ENCODE data around the gene ANKRD13A.
A peak's percentile ranks its signal among the peaks of the same experiment; 100 is the strongest.

Gene ANKRD13A

GRCh38 chr12:109998904-109999648 is at the start of gene ANKRD13A:
TSS of gene ANKRD13A (plus strand) at chr12:109999430. CDS start at chr12:109999689, 259 bp downstream.
- peak; percentile 88 for DNase-seq

- no peak for DNase-seq
Observed at GRCh38 chr12:109950625-109951024, 48.6 kb upstream of the ANKRD13A start.

- DNase-seq: no peak
Observed at GRCh38 chr12:109951136-109951535, 48.1 kb upstream of the ANKRD13A start.

DNA sequence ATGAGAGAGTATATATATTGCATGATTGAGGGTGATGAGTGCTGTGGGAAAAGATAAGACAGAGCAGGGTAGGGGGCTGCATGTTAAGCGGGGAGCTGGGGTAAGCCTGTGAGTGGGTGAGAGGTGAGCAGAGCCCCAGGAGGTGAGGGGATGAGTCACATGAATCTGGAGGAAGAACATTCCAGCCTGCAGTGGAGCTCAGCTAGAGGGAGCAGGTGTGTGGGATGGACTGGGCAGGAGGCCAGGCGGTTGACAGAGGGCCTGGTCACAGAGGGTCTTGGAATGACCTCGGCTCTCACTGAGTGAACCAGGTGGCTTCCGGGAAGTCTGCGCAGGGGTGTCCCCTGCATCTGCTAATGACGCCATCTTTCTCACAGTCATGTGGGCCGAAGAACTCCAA is 47.5 kb upstream of the ANKRD13A start:
- DNase-seq: peak; percentile 11

GRCh38 chr12:109952160-109952858 is 46.9 kb upstream of the ANKRD13A start:
- no peak for DNase-seq

- no peak for DNase-seq
Observed at GRCh38 chr12:109952873-109953272, 46.4 kb upstream of the ANKRD13A start.

- no peak for DNase-seq
Observed at GRCh38 chr12:109953656-109954055, 45.6 kb upstream of the ANKRD13A start.

- DNase-seq: no peak
Observed at GRCh38 chr12:109958374-109958773, 40.9 kb upstream of the ANKRD13A start.

- DNase-seq: no peak
Observed at GRCh38 chr12:109959411-109960093, 39.7 kb upstream of the ANKRD13A start.

- DNase-seq: no peak
Observed at GRCh38 chr12:109961201-109961600, 38.0 kb upstream of the ANKRD13A start.

DNA sequence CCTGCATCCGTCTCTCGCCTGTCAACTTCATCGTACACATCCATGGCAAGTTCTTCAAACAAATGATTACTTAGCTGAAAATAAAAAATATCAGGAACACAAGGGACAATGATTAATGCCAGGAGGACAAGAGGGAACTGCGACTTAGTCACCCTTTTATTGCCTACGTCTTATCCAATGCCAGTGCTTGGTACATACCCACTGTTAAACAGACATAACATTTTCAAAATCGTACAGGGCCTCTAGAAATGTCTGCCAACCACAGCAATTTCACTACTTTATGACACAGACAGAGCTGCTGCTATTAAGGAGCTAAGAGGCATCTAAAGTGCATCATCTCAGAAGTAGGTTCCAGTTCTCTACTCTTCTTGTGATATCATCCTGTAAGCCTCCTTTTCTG is 37.6 kb upstream of the ANKRD13A start:
- DNase-seq: no peak

- peak; percentile 18 for DNase-seq
Observed at GRCh38 chr12:109962398-109962797, 36.8 kb upstream of the ANKRD13A start.

- DNase-seq: no peak
Observed at GRCh38 chr12:109963330-109963729, 35.9 kb upstream of the ANKRD13A start.

DNA sequence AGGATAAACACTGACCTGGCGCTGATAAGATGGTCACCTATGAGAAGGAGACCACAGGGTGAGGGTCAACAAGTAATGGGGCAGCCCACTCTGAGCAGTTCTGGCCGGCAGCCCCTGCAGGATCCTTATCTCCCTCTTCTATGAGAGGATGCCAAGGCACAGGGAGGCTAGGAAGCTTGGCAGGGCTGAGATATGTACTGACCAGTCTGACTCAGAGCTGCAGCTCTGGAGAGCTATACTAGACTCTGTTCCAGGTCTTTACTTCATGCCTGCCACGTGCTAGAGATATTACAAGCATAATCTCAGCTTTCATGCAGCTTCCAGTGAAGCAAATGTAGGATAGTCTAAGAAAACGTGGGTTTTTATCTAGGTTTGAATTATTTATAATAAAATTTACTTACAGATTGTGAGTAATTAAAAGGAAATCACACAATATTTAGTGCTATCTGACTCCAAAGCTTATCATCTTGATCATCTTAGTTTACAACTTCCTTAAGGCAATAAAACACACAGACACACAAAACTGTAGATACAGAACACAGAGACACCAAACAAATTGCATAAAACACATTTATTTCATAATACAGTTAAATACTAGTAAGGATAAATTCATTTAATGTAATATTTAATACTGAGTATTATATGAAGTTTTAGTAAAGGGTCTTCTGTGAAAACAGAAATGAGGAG is 35.3 kb upstream of the ANKRD13A start:
- DNase-seq: no peak

DNA sequence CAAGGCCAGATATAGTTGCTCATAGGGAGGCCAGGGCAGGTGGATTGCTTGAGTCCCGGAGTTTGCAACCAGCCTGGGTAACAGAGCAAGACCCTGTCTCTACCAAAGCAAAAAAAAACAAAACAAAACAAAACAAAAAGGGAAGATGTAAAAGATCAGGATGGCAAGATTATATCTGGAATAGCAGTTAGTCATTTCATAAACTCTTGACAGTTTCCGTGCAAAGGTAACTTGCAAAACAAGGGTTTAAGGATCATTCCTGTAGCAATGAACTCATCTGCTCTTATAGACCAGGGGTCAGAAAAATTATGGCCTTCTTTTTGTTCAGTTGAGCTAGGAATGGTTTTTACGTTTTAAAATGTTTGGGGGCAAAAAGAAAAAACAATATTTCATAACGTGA is 32.7 kb upstream of the ANKRD13A start:
- DNase-seq: no peak

DNA sequence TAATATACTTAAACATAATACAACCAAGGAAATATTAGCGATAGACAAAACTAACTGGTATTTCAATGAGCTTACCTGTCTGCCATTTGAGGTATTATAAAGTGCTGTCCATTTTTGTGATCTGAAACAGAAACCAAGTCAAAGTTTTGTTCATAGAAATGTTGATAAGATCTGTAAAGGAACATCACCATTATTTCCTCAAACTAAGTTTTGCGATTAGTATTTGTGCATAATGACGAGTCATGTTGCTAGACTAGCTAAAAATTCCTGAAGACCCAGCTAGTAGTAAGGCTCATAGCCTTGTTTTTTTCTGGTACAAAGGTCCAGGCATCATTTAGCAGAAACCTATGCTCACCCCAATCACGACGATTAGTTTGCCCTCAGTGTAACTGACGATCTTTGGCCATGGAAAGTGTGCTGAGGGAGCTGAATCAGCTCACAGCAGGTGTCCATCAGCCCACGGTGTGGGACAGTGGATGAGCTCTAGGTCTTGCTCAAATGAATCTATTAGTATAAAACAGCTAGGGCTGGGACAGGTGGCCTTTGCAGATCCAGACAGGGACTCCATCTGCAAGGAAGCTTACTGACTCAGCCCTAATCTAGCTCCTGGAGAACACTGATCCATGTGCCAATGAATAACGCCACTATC is 31.7 kb upstream of the ANKRD13A start:
- no peak for DNase-seq

DNA sequence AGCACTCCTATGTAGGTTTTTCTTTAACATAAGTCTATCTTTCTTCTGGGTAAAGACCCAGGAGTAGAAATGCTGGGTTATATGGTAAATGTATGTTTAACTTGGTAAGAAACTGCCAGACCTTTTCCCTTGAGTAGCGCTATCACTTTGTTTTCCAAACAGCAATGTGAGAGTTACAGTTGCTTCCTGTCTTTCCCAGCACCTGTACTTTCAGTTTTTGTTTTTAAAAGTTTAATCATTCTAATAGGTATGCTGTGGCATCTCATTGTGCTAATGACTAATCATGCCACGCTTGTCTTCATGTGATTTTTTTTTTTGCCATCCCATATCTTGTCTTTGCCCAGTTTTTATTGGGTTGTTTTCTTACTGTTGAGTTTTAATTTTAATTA is 31.2 kb upstream of the ANKRD13A start:
- DNase-seq: no peak

DNA sequence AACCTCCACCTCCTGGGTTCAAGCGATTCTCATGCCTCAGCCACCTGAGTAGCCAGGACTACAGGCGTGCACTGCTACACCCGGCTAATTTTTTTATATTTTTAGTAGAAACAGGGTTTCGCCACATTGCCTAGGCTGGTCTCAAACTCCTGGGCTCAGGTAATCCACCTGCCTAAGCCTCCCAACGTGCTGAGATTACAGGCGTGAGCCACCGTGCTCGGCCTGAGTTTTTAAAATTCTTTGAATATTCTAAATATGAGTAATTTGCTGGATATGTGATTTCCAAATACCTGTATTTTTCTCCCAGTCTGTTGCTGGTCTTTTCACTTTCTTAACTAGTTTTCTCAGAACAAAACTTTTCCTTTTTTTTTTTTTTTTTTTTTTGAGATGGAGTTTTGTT is 30.4 kb upstream of the ANKRD13A start:
- DNase-seq: no peak

GRCh38 chr12:109972821-109973220 is 26.4 kb upstream of the ANKRD13A start:
- no peak for DNase-seq

DNA sequence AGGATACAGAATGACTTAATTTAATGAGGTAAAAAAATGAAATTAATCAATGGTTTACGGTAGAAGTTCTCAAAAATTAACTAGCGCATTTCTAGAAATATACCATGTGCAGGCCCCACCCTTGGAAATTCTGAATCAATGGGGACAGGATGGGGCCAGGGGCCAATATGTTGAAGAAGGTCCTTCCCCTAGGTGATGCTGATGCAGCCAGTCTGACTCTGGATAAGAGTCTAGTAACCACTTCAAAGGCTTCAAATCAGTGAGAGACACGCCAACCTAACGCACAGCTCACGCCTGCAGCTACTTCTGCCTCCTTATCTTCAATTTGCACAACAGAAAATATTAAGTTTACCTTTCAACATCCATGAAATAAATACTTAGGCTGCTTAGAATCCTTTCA is 17.9 kb upstream of the ANKRD13A start:
- no peak for DNase-seq

- DNase-seq: no peak
Observed at GRCh38 chr12:109982210-109982609, 17.0 kb upstream of the ANKRD13A start.

GRCh38 chr12:109983432-109984142 is 15.6 kb upstream of the ANKRD13A start:
- DNase-seq: no peak

Data from NCI-H2227 treated with DMSO at 0.1 percent for 48 hours (cell line).